ENCODE data around the gene IRS2. TPM values are rescaled to one million over a fixed set of nuclear protein-coding genes. Genes with fewer than 3 reads are reported as not detected.
A peak's percentile ranks its signal among the peaks of the same experiment; 100 is the strongest.

Gene IRS2
- total and polyA plus RNA-seq, 8 donors, result 4.9 to 15.8 (median 7.7) TPM

GRCh38 chr13:109745702-109746101 lies 40.7 kb downstream of the IRS2 start:
- TF ChIP-seq CTCF (IDR thresholded peaks at IDR 0.05), result no peak
- DNase-seq, result no peak
- Histone ChIP-seq H3K36me3 (no peaks in the 10 kb centered on the region), H3K4me3 (no peak overlapping the region), H3K27me3 (peaks cover 0 to 17% of the 10 kb centered on the region in 2 donors), H3K9me3 (no peaks in the 10 kb centered on the region), H3K4me1 (peaks cover 0 to 11% of the 10 kb centered on the region in 2 donors), H3K27ac (no peak overlapping the region)
- ATAC-seq, result no peak
- intact Hi-C loops (cut with DNase I), result no loop called here

- Histone ChIP-seq H3K27me3 (peaks cover 0 to 17% of the 10 kb centered on the region in 2 donors), H3K36me3 (no peaks in the 10 kb centered on the region), H3K4me3 (no peak overlapping the region), H3K9me3 (no peaks in the 10 kb centered on the region), H3K4me1 (peaks cover 0 to 11% of the 10 kb centered on the region in 2 donors), H3K27ac (no peak overlapping the region)
- intact Hi-C loops (cut with DNase I), result no loop called here
- ATAC-seq (no peak), DNase-seq (peak in 1 of 4 donors; percentile 68)
- TF ChIP-seq CTCF (IDR thresholded peaks at IDR 0.05), result no peak
Observed at GRCh38 chr13:109745060-109745459, 41.3 kb downstream of the IRS2 start.

- ATAC-seq (peak; percentile 31), DNase-seq (peak in 3 of 4 donors; percentile 59 to 90 (median 83))
- peaks cover 0 to 11% of the 10 kb centered on the region in 2 donors for H3K4me1 ChIP-seq
- intact Hi-C loops (cut with DNase I), result no loop called here
- H3K27ac ChIP-seq, result no peak overlapping the region
- TF ChIP-seq CTCF (IDR thresholded peaks at IDR 0.05), result no peak
- H3K36me3 ChIP-seq, result no peaks in the 10 kb centered on the region
- H3K9me3 ChIP-seq, result no peaks in the 10 kb centered on the region
- H3K27me3 ChIP-seq, result peaks cover 0 to 17% of the 10 kb centered on the region in 2 donors
- H3K4me3 ChIP-seq, result no peak overlapping the region
Observed at GRCh38 chr13:109744512-109745051, 41.8 kb downstream of the IRS2 start.

GRCh38 chr13:109743706-109744453 lies 42.5 kb downstream of the IRS2 start:
- peaks cover 0 to 11% of the 10 kb centered on the region in 2 donors for H3K4me1 ChIP-seq
- H3K4me3 ChIP-seq, result no peak overlapping the region
- no peaks in the 10 kb centered on the region for H3K36me3 ChIP-seq
- H3K9me3 ChIP-seq, result no peaks in the 10 kb centered on the region
- intact Hi-C loops (cut with DNase I), result no loop called here
- DNase-seq (no peak), ATAC-seq (peak; percentile 54)
- H3K27me3 ChIP-seq, result peaks cover 0 to 17% of the 10 kb centered on the region in 2 donors
- H3K27ac ChIP-seq, result no peak overlapping the region
- no peak for TF ChIP-seq CTCF (IDR thresholded peaks at IDR 0.05)

GRCh38 chr13:109741966-109742365 lies 44.4 kb downstream of the IRS2 start:
- Histone ChIP-seq H3K27ac (no peak overlapping the region), H3K27me3 (peaks cover 0 to 17% of the 10 kb centered on the region in 2 donors), H3K36me3 (no peaks in the 10 kb centered on the region), H3K4me1 (peaks cover 0 to 11% of the 10 kb centered on the region in 2 donors), H3K4me3 (no peak overlapping the region), H3K9me3 (no peaks in the 10 kb centered on the region)
- intact Hi-C loops (cut with DNase I), result no loop called here
- TF ChIP-seq CTCF (IDR thresholded peaks at IDR 0.05), result no peak
- ATAC-seq, result no peak
- DNase-seq, result no peak

Measured in left lung (tissue), 10 donors.